Measurements from ENCODE around the gene ZNF154. TPM values are rescaled to one million over a fixed set of nuclear protein-coding genes. Genes with fewer than 3 reads are reported as not detected.

ZNF154 gene
- polyA plus RNA-seq, 2 of the 4 experiments (the other 2 are of a cell fraction), result not detected

DNA sequence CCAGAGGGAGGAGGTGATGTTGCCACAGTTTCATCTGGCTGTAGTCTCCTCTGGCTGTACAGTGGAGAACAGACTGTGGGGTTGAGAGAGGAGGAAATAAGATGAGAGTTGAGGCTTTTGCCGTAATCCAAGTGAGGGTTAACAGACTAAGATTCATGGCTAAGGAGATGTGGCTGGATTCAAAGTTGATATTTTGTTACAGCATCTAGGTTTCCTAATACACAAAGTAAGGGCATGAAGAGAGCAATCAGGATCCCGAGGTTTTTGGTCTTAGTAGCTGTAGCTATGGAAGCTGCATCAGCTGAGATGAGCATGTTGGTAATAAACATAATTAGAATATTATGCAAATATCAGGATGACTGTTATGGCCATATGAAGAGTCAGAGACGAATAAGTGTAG lies 39.0 kb upstream of the ZNF154 start:
- ChIA-PET POLR2A (interaction anchor here (1.6 kb wide), 1 partner anchor 66 kb away, joined by 7 read pairs; the partner anchor contains the start of gene ZNF551), CTCF (no interaction called here)
- DNase-seq (ENCODE audit: low read depth in 1 of 2, low spot score in 1 of 2), result no peak
- Histone ChIP-seq H3K9me3 (peaks cover 91% of the 10 kb centered on the region), H3K4me1 (no peaks in the 10 kb centered on the region), H3K4me3 (peak overlapping the region; percentile 73; the same call in 1 of the 3 replicates), H3K4me2 (no peak overlapping the region), H3K27ac (no peak overlapping the region)
- 88% methylated on average over 3 of the region's 3 CpGs for whole genome bisulfite sequencing (ENCODE audit: missing lambda C conversion rate)
- TF ChIP-seq GATA3 (IDR thresholded peaks at IDR 0.05; ENCODE audit: borderline replicate concordance), result no peak
- no peak for TF ChIP-seq SREBF2 (IDR thresholded peaks at IDR 0.05)
- TF ChIP-seq, protein P1, sequence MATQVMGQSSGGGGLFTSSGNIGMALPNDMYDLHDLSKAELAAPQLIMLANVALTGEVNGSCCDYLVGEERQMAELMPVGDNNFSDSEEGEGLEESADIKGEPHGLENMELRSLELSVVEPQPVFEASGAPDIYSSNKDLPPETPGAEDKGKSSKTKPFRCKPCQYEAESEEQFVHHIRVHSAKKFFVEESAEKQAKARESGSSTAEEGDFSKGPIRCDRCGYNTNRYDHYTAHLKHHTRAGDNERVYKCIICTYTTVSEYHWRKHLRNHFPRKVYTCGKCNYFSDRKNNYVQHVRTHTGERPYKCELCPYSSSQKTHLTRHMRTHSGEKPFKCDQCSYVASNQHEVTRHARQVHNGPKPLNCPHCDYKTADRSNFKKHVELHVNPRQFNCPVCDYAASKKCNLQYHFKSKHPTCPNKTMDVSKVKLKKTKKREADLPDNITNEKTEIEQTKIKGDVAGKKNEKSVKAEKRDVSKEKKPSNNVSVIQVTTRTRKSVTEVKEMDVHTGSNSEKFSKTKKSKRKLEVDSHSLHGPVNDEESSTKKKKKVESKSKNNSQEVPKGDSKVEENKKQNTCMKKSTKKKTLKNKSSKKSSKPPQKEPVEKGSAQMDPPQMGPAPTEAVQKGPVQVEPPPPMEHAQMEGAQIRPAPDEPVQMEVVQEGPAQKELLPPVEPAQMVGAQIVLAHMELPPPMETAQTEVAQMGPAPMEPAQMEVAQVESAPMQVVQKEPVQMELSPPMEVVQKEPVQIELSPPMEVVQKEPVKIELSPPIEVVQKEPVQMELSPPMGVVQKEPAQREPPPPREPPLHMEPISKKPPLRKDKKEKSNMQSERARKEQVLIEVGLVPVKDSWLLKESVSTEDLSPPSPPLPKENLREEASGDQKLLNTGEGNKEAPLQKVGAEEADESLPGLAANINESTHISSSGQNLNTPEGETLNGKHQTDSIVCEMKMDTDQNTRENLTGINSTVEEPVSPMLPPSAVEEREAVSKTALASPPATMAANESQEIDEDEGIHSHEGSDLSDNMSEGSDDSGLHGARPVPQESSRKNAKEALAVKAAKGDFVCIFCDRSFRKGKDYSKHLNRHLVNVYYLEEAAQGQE (IDR thresholded peaks at IDR 0.05), result no peak
- no peak for TF ChIP-seq ZNF302 (CRISPR knock-in tag; IDR thresholded peaks at IDR 0.05)
- no peak for TF ChIP-seq ELK1 (IDR thresholded peaks at IDR 0.05; ENCODE audit: low read depth, low read length)
- TF ChIP-seq, protein P2, sequence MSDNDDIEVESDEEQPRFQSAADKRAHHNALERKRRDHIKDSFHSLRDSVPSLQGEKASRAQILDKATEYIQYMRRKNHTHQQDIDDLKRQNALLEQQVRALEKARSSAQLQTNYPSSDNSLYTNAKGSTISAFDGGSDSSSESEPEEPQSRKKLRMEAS (IDR thresholded peaks at IDR 0.05), result no peak
- no peak for TF ChIP-seq CBX8 (IDR thresholded peaks at IDR 0.05)
- TF ChIP-seq RNF2 (IDR thresholded peaks at IDR 0.05; ENCODE audit: borderline replicate concordance, low read depth), result no peak
- TF ChIP-seq, protein P3, sequence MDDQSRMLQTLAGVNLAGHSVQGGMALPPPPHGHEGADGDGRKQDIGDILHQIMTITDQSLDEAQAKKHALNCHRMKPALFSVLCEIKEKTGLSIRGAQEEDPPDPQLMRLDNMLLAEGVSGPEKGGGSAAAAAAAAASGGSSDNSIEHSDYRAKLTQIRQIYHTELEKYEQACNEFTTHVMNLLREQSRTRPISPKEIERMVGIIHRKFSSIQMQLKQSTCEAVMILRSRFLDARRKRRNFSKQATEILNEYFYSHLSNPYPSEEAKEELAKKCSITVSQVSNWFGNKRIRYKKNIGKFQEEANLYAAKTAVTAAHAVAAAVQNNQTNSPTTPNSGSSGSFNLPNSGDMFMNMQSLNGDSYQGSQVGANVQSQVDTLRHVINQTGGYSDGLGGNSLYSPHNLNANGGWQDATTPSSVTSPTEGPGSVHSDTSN (IDR thresholded peaks at IDR 0.05), result no peak
- TF ChIP-seq HOXB13 (CRISPR knock-in tag; IDR thresholded peaks at IDR 0.05; ENCODE audit: low read depth), result no peak
- no peak for TF ChIP-seq POLR2AphosphoS2 (conservative IDR thresholded peaks at IDR 0.05; ENCODE audit: low read length)
- no peak for TF ChIP-seq HOXA7 (CRISPR knock-in tag; IDR thresholded peaks at IDR 0.05)
- TF ChIP-seq SMC3 (IDR thresholded peaks at IDR 0.05), result no peak
- TF ChIP-seq CEBPB (IDR thresholded peaks at IDR 0.05), result no peak
- no peak for TF ChIP-seq RAD21 (conservative IDR thresholded peaks at IDR 0.05 in 1 of 2, IDR thresholded peaks at IDR 0.05 in 1 of 2)
- no peak for TF ChIP-seq RFX5 (IDR thresholded peaks at IDR 0.05)
- TF ChIP-seq, protein P4, sequence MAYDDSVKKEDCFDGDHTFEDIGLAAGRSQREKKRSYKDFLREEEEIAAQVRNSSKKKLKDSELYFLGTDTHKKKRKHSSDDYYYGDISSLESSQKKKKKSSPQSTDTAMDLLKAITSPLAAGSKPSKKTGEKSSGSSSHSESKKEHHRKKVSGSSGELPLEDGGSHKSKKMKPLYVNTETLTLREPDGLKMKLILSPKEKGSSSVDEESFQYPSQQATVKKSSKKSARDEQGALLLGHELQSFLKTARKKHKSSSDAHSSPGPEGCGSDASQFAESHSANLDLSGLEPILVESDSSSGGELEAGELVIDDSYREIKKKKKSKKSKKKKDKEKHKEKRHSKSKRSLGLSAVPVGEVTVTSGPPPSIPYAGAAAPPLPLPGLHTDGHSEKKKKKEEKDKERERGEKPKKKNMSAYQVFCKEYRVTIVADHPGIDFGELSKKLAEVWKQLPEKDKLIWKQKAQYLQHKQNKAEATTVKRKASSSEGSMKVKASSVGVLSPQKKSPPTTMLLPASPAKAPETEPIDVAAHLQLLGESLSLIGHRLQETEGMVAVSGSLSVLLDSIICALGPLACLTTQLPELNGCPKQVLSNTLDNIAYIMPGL (CRISPR knock-in tag; IDR thresholded peaks at IDR 0.05; ENCODE audit: borderline replicate concordance), result no peak
- no peak for ATAC-seq
- FAIRE-seq, result no peak

DNA sequence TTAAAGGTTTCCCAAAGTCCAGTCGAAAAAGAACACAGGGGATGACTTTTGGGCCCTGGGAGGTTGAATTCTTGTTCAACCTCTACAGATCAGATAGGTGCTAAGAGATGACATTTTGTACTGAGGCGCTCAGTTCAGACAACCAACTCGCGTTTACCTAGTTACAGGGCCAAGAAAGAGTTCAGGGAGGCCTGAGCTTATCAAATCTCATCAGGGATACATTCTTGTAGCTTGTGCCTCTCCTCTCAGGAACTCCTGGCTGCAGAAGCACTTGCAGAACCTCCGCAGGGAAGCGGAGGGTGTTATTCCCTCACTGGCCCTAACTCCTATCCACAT lies 38.4 kb upstream of the ZNF154 start:
- ATAC-seq (no peak; a peak in 2 of 6 replicates), FAIRE-seq (no peak), DNase-seq (ENCODE audit: low read depth in 1 of 2, low spot score in 1 of 2) (no peak)
- H3K9me3 ChIP-seq, result peaks cover 87% of the 10 kb centered on the region
- peak overlapping the region; percentile 63 to 87; a peak in 5 of 6 replicates for H3K27ac ChIP-seq
- 72% methylated on average over 6 of the region's 6 CpGs for WGBS (ENCODE audit: missing lambda C conversion rate)
- no peaks in the 10 kb centered on the region for H3K4me1 ChIP-seq
- H3K4me3 ChIP-seq, result peak overlapping the region; percentile 73
- TF ChIP-seq CBX8 (IDR thresholded peaks at IDR 0.05) (no peak), FOSB (CRISPR knock-in tag; IDR thresholded peaks at IDR 0.05) (no peak), ATOH8 (CRISPR knock-in tag; IDR thresholded peaks at IDR 0.05; ENCODE audit: low read depth) (no peak), MYC (IDR thresholded peaks at IDR 0.05; ENCODE audit: borderline replicate concordance, low read length) (no peak)
- ChIA-PET CTCF (interaction anchor here (0.6 to 1.4 kb wide), 3 partner anchors 10 to 463 kb away, joined by 3 read pairs; no protein-coding TSS in a partner anchor), POLR2A (interaction anchor here (1.5 to 1.6 kb wide), 3 partner anchors 22 to 72 kb away, joined by 7 read pairs; partner anchors contain the start of genes ZNF551 and ZNF586)
- H3K4me2 ChIP-seq, result peak overlapping the region; percentile 72

Measured in A549 (cell line).